ENCODE measurements around the gene PODN. TPM values are rescaled to one million over a fixed set of nuclear protein-coding genes. Genes with fewer than 3 reads are reported as not detected.
A peak's percentile ranks its signal among the peaks of the same experiment; 100 is the strongest.

Gene PODN
- total RNA-seq, 1 donor from 2014 or later = 222 TPM

DNA sequence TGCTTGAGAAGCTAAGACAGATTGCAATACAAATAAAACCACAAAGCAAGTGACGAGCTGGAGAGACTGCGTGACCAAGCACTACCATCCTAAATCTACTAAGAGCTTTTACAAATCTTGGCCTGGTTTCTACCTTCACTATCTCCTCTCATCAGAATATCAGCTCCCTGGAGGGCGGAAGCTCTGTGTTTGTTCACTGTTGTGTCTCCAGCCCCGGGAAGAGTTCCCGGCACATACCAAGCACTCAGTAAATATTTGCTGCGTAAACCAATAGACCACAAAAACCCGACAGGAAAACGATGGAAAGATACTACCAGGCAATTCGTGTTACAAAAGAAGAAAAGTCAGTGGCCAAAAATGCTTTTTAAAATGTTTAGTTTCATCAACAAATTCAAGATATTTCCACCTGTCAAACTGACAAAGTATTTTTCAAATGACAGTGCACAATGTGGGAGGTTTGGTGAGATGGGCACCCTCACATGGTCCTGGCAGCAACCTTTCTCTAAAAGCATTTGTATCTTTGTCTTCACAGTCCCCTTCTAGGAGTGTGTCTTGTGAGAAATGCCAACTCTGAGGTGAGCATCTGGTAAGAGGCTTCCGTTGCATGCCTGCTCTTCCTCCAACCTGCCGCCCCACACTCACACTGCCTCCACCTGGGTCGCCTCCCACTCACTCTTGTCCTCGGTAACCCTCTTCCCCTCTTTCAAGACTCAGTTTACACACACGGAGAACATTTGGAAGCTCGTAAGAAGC lies 45.7 kb downstream of the PODN start:
- ATAC-seq (no peak), DNase-seq (ENCODE audit: low spot score) (no peak)
- intact Hi-C loops (cut with DNase I) = no loop called here

GRCh38 chr1:53108646-53109580 lies 46.9 kb downstream of the PODN start:
- no peak for DNase-seq (ENCODE audit: low spot score)
- intact Hi-C loops (cut with DNase I) = no loop called here

GRCh38 chr1:53110370-53111072 lies 48.5 kb downstream of the PODN start:
- DNase-seq (ENCODE audit: low spot score) = no peak
- peak; percentile 67 for ATAC-seq
- intact Hi-C loops (cut with DNase I) = no loop called here

More at GRCh38 chr1:53108646-53109580, 46.9 kb downstream of the PODN start:
- peak; percentile 45 for ATAC-seq

DNA sequence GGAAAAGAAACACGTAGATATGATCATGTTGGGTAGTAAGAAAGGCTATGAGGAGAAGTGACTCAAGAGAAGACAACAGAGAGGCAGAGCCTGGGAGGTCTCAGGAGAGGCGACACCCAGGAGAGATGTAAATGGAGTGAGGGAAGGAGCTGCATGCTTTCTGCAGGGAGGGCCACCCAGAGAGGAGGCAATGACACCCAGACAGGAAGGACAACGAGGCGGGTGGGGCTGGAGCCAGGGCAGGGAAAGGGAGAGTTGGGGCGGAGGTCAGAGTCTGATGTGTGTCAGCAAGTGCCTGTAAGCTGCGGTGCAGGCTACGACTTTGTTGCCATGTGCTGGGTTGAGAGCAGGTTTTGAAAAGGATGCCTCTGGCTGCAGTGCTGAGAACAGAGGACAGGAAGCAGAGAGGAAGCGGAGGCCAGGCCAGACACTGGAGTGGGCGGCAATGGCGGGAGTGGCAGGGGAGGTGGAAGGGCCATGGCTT lies 49.1 kb downstream of the PODN start:
- intact Hi-C loops (cut with DNase I) = no loop called here
- no peak for DNase-seq (ENCODE audit: low spot score)
- no peak for ATAC-seq

GRCh38 chr1:53111693-53112092 lies 49.7 kb downstream of the PODN start:
- DNase-seq (ENCODE audit: low spot score) = no peak
- intact Hi-C loops (cut with DNase I) = no loop called here
- no peak for ATAC-seq

GRCh38 chr1:53112271-53112774 lies 50.3 kb downstream of the PODN start:
- DNase-seq (ENCODE audit: low spot score) (no peak), ATAC-seq (no peak)
- intact Hi-C loops (cut with DNase I) = no loop called here

DNA sequence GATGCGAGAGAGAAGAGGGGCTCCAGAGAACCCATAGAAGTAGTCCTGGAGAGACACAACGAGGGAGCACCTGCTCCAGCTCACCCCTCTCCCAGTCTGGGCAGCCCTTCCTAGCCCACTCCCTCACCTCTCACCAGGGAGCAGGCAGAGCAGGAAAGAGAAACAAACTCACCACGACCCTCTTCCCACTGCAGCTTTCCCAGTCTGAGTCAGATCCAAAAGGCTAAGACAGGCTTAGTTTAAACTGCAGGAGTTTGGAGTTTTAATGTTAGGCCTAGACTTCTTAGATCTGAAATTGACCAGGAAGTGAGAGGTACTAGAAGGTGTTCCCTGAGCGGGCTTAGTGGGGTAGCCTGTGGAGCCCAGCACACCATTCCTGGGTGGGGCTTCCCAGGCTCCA lies 50.8 kb downstream of the PODN start:
- ATAC-seq = no peak
- no peak for DNase-seq (ENCODE audit: low spot score)
- intact Hi-C loops (cut with DNase I) = no loop called here

- no peak for DNase-seq (ENCODE audit: low spot score)
- intact Hi-C loops (cut with DNase I) = no loop called here
- no peak for ATAC-seq
Measured at GRCh38 chr1:53114090-53114489, 52.1 kb downstream of the PODN start.

- no peak for DNase-seq (ENCODE audit: low spot score)
- intact Hi-C loops (cut with DNase I) = no loop called here
- ATAC-seq = peak; percentile 67
Measured at GRCh38 chr1:53114581-53115400, 52.8 kb downstream of the PODN start.

- ATAC-seq = peak; percentile 78
Measured at GRCh38 chr1:53115403-53116306, 53.6 kb downstream of the PODN start.

GRCh38 chr1:53116307-53116810 lies 54.3 kb downstream of the PODN start:
- no peak for ATAC-seq
- intact Hi-C loops (cut with DNase I) = no loop called here
- DNase-seq (ENCODE audit: low spot score) = no peak

More at GRCh38 chr1:53115403-53116306, 53.6 kb downstream of the PODN start:
- intact Hi-C loops (cut with DNase I) = no loop called here
- DNase-seq (ENCODE audit: low spot score) = no peak

DNA sequence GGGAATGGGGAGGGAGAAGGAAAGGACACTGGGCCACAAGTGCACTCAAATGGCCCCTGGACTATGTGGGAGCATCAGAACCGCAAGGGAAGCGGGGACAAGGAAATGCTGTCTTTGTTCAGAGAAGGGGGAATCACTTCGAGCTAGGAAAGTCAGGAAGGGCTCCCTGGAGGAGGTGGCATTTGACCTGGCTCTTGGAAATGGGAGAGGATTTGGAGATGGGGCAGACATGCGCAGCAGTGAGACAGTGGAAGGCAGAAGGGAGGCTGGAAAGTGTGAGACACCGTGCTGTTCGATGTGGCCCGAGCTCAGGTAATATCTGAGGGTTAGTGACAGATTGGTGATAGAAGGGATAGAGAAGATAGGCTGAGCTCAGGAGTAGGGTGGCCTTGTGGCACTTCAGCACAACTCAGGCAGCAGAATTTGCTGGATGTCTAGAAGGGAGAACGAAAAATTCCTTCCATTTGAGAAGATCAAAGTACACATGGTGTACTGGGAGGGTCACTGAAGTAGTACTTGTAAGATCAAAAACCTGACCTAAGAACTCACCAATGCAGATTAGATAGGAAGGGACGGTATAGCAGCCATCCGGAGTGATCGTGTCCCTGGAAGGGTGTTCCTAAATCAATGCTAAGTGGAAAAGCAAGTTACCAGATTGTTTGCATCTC lies 55.1 kb downstream of the PODN start:
- no peak for ATAC-seq
- intact Hi-C loops (cut with DNase I) = no loop called here
- no peak for DNase-seq (ENCODE audit: low spot score)

DNA sequence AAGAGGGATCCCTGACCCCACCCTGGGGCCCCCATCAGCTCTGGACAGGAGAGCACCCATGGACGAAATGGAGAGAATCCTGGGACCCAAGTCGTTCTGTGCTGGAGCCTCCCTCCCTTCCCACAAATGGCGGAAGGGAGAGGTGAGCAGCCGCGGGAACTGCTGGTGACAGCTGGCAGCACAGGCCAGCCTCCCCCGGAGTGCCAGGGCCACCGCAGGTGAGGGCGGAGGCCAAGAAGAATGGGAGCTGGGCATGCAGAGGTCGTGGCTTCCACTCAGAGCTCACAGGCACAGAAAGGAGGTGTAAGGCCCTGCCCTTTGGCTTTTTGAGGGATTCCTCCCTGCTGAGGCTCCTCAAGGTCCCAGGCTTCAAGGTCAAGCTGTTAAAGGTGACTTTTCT lies 55.8 kb downstream of the PODN start:
- DNase-seq (ENCODE audit: low spot score) (no peak), ATAC-seq (no peak)
- intact Hi-C loops (cut with DNase I) = no loop called here

GRCh38 chr1:53120659-53121058 lies 58.6 kb downstream of the PODN start:
- intact Hi-C loops (cut with DNase I) = no loop called here
- ATAC-seq = no peak
- DNase-seq (ENCODE audit: low spot score) = no peak

DNA sequence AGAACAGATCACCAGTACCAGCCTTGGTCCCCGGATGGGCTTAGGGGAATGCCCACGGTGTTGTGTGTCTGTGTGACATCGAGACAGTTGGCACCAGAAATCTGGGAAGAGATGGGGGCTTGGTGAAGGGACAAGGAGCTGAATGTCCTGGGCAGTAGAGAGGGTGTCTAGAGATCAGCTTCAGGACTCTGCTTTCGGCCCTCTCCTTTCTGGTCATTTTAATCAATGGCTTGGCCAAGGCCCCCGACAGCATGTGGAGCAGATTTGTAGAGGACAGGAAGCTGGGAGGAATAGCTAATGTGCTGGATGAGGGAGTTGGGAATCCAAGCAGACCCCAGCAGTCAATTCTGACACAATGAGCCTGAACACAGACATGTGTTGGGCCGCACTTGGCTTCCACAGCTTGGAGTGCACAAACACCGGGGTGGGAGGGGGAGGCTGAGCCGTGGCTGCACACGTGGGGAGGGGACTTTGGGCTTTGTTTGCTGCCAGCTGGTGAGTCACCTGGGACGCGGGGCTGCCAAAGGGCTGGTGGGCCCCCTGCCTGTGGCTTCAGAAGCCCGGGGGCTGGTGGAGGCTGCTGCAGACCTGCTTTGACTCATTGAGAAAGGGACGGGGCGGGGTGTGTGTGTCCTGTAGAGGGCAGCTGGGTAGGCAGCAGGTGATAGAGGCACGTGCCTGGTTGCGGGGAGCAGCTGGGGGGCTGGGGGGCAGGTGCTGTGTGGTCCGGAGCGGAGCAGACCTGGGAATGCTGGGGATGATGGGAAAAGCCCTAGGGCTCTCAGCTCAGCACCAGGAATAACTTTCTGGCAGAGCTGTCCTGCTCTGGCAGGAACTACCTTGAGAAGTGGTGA lies 59.5 kb downstream of the PODN start:
- intact Hi-C loops (cut with DNase I) = no loop called here
- DNase-seq (ENCODE audit: low spot score) (peak; percentile 83), ATAC-seq (peak; percentile 55)

All from sciatic nerve (tissue), 2 donors.